Cerebellar nuclear complex (tissue), 1 donor: ENCODE data around the gene SCAMP2.

Experiments
- DNase-seq, 2 experiments: peaks; one replicate each; lab custom pipeline; 2025; lab: John Stamatoyannopoulos, UW

Gene SCAMP2

DNA sequence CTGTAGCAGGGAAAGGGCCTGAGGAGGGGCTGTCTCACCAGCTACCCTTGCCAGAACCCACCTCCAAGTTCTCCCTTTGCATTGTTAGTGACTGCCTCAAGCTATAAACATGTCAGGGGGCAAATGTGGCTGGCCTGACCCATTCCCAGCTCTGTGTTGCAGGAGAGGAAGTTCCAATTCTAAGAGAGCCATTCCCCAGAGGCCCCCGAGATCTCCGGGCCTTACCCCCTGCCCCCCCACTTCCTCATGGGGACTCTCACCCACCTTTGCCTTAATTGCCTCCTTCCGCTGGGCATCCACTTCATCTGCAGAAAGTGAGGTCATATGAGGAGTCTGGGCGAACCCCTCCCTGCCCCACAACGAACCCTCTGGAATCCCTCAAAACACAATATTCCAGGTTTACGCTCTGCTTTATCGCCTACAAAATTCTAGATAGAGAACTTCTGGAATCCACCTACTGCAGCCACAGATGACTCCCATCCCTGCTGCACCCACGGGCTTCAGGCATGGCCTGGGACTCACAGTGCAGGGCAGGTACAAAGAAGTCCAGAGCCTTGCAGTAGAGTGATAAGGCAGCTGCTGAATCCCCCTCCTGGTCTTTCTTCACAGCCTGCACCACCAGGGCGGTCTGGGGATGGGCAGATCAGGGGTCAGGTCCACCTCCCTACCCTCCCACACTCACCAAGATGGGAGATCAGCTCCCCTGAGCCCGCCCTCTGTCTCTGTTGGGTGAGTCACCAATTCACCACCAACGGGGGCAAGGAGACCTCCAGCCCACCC is 34.2 kb downstream of the SCAMP2 start:
- no peak for DNase-seq

DNA sequence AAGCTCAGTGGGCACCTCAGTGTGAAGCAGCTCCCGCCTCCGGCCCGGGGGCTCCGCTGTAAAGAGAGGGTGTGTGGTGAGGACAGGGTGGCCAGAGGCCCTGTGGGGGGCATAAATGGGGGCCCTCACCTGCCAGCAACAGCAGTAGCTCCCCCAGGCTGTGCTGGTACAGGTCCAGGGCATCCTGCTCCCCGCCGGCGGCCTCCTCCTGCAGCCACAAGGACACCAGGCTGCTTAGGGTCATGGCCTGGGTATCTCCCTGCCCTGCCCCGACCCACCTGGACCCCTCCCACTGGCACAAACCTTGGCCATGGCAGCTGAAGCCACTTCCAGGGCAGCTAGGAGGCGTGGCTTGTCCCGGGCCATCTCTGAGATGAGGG is 35.0 kb downstream of the SCAMP2 start:
- no peak for DNase-seq

DNA sequence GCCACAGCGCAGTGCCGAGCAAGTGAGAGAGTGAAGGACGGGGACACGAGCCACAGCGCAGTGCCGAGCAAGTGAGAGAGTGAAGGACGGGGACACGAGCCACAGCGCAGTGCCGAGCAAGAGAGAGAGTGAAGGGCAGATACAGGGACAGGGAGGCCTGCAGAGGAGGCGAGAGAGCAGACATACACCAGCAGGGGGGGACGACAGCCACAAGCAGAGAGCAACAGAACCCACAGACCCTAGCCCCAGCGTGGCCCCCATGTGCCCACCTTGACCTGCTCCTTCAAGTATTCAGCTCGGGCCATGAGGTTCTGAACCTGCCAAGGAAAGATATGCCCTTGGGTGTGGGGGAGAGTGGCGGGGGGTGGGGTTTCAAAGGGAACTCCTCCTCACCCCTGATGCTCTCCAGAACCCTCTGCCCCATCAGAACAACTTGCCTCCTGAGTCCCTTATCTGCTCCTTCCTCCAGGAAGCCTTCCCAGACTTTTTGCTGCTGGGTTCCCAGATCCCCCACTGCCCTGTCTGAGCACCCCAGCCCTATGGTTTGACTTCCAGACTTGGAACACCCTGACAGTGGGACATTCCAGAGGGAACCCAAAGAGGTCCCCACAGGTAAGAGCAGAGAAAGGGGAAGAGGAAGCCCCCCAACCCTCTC is 35.6 kb downstream of the SCAMP2 start:
- no peak for DNase-seq

DNA sequence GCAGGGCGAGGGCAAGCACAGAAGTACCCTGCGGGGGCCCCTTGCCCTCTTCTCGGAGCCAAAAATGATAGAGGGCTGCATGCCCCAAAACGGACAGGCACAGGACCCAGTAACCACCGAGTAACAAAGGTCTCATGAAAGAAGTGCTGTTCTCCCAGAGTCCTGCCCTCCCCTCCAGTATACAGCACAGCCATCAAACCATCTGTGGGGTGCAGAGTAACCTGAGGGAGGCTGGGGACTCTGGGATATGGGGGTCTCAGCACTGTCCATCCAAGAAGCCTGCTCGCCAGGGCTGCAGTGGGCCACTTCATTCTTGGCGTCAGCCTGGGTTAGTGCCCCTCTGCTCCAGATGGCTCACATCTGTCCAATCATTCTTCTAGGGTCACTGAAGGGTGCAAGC is 36.3 kb downstream of the SCAMP2 start:
- no peak for DNase-seq

DNA sequence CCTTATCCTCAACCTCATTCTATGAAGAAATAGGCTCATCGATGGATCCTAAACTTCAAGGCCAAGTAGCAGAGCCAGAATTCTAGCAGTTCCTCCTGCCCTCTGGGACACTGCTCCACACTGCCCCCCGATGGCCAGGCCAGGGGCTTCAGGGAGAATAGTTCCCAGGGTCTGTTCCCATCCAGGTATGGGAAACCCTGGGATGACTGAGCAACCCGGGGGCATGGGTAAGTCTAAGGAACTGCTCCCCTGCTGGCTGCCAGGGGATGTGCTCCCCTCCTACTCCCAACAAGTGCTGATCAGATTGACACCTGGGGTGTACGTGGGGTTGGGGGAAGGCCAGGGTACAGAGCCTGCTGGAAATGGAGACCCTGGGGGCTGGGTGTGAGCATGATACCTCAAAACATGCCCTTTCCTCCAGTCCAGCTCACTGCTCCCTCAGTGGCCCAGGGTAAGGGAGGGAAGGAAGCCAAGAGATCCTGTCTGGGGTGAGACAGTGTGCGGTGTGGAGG is 37.8 kb downstream of the SCAMP2 start:
- DNase-seq, result no peak

DNA sequence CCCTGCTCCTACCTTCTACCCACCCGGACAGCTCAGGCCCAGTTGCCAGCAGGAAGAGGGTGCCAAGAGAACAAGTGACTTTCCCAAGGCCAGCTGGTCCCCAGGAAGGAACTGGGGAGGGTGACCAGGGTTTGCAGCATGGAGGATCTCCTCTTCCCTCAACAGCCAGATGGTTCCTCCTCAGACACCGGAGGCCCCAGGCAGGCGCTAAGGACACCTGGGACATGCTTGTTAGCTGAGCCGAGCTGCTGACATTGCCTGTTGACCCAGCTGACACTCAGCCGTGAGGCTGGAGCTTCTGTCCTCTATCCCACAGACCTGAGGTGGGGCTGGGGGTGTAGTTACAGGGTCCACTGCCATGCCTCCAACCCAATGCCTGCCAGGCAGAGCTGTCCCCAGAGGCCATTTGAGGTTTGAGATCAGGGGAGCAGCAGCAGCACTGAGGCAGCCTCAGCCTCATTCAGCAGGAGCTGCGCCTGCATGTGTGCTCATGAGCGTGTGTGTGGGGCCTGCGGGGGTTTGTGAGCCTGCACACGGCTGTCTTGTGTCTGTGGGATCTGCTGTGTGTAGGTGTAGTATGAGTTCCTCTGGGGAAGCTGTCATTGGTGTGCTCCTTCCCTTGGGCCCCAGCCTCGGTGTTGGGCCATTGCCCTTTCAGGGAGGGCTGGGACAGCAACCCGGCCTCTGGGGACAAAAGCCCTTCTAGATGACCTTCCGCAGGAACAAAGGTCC is 39.6 kb downstream of the SCAMP2 start:
- DNase-seq, result no peak

DNA sequence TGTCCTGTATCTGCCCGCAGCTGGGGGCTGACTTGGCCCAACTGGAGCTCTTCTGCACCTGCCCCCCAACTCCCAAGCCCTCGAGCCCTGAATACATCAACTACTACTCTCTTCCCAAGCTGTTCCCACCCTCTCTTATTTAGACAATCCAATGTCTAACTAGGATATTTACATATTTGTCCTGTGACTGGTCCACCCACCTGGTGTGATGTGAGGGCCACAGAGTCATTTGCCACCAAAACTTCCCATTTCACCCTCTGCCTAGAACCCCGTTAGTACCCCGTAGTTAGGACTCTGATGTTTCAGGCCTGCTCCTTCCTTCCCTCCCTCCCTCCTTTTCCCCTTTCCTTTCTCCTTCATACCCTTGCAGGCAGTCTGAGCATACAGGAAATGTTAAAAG is 40.3 kb downstream of the SCAMP2 start:
- no peak for DNase-seq

DNA sequence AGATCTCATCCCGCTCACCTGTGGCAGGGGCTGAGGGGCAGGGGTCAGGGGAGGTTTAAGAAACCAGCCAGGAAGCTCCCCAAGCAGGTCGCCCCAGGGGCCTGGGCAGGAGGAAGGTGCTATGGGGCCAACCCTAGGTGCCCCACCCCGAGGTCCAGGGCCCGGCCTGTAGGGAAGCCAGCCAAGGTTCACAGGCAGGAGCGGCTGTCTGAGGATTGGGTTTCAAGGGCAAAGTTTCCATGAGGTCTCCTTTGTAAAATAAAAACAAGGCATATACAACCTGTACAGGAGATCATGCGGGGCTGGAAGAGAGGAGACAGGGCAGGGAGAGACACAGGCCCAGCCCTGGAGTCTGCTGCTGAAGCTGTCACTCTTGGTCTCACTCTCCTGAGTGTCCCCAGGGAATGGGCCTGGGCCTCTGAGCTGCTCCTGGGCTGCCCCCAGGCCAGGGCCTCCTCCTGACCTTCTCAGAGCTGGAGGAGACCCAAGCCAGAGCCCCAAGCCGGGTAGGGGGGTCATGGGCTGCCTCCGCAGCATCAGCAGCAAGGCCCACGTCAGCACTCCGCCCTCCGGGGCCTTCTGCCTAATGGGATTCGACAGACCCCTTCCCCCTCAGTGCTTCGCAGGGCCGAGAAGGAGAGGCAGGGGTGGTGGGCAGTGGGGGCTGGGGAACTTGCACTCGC is 41.2 kb downstream of the SCAMP2 start:
- no peak for DNase-seq

DNA sequence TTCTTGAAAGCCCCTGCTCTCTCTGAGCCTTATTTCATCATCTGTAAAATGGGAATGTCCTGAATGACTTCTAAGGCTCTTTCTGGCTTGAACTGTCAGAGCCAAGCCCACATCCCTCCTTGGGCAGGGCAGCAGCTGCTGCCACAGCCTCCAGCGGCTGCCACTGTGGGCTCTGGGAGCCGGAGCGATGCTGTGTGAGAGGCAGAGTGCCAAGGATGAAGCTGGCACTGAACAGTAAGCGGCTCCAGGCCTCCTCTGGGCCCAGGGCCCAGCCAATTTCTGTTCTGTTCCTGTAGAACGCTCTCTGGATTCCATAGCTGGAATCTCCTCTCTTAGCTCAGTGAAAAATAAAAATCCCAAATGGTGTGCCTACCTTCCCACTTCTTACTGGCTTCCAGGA is 42.3 kb downstream of the SCAMP2 start:
- no peak for DNase-seq

DNA sequence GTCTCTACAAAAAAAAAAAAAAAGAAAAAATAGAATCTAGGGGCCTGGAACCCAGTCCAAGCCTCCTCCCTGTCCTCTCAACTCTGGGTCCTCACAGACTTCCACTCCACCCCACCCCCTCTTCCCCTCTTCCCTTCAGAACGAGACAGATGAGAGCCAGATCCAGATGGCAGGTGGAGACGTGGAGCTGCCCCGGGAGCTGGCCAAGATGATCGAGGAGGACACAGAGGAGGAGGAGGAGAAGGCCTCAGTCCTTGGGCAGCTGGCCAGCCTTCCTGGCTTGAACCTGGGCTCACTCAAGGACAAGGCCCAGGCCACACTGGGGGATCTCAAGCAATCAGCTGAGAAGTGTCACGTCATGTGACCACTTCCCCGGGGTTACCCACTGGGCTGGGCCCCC is 43.2 kb downstream of the SCAMP2 start:
- no peak for DNase-seq

DNA sequence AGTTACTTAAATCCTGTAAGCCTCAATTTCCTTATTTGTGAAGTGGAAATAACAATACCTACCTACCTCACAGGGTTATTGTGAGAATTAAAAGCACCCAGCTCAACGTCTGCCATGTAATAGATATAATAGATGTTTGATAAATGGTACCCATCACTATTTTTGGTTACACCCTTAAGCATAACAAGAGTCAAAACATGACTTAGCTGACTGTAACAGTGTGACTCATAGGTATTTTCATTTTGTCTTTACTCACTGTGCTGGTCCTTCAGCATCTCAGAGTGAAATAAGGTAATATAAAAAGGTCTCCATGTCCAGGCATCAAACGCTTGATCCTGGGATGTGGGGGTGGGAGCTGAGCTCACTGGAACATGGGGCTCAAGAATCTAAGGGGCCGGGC is 43.7 kb downstream of the SCAMP2 start:
- DNase-seq, result no peak

DNA sequence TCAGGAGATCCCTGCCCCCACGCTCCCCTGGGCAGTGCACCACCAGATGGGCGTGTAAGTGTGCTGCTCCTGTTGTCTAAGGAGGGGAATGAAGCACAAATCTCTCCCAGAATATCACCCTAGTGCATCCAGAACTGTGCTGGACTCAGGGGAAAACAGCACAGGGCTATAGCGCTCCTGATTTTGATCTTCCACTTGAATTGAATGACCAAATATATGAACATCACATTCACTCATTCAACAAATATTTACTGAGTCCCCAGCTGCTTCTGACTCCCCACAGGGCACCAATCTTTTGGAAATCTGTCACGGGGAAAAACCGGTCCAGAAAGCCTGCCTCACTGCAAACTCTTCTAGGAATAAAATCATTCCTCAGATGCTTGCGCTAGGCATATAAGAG is 44.3 kb downstream of the SCAMP2 start:
- no peak for DNase-seq

DNA sequence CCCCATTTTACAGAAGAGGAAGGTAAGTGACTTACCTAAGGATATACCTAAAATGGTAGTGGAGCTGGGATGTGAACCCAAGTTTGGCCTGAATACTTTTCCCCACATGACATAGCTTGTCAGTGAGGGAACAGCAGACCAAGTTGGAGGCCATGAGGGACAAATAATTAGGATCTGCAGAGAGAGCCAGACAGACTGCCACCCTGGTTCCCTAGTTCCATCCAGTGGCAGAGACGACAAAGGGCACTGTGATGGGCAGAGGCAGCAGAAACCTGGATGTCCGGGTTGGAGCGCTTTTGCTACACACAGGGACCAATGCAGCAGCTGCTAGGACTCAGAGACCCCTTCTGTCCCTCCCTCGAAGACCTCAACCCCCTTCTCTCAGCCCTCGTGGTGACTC is 45.6 kb downstream of the SCAMP2 start:
- DNase-seq, result no peak

DNA sequence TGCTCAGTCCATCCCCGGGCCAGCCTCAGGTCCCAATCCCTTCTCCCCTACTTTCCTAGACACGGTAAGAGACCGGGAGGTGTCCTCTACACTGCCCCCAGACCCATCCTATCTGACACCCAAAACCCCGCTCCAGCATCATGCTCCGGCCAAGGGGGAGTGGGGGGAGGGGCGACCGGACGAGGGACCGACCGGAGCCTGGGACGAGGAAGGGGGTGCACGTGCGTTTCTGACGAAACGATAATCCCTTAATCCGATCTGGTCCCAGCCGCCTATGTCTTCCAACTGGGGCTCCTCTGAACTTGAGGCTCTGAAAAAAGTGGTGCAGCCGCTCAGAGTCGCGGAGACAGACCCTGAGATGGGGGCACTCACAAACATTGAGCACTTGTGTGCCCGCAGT is 46.2 kb downstream of the SCAMP2 start:
- DNase-seq, result no peak

DNA sequence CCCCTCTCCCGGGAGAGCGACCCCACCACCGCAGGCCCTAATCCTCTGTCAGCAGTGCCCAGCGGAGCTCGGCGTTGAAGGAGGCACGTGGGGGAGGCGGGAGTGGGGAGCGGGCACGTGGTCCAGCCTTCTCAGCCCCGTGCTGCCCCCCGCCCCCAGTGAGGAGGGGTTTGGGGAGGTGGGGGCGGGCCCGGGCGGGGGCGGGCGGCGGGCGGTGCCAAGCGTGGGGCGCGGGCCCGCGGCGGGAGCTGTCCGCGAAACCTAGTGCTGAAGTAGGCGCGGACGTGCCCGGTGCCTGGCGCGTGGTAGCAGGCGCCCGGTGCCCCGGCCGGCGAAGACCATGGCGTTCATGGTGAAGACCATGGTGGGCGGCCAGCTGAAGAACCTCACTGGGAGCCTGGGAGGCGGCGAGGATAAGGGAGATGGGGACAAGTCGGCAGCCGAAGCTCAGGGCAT is 46.8 kb downstream of the SCAMP2 start, which contains the start of gene CPLX3:
Gene CPLX3 (plus strand): TSS at position 264 of the 456 bp plus-strand sequence. CDS start 77 bp downstream, at position 341.
- no peak for DNase-seq

DNA sequence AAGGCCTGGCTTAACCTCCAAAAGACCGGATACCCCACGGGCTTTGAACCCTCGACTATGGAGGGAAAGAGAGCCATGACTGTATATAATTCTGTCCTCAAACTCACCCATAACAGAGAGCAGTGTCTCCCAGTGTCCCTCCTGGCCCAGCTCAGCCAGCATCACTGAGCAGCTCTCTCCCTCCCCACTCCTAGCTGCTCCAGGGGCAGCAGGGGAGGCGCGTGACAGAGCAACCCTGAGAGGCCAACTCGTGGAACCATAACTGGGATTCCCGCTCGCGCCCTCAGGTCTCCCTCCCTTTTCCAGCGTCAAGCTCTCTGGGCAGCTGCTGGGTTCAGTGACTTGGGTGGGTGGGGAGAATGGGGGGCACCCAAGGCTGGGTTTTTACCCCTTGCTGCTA is 47.3 kb downstream of the SCAMP2 start:
- DNase-seq, result no peak

DNA sequence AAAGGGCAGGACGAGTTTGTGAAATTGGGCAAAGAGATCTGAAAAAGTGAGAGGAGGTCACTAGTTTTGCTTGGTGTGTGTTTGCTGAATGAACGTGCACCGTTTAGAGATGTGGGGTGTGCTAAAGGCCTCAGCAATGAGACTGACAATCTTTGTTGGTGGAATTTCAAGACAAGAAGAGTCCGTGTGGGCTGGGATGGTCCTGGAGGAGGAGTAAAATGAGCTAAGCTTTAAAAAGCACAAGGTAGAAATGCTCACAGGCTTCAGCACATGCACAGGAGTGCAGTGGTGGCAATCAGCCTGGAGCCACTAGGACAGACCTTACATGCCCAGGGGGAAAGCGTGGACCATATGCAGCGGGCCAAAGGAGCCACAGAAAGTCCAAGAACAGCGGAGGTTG is 48.2 kb downstream of the SCAMP2 start:
- DNase-seq, result no peak

DNA sequence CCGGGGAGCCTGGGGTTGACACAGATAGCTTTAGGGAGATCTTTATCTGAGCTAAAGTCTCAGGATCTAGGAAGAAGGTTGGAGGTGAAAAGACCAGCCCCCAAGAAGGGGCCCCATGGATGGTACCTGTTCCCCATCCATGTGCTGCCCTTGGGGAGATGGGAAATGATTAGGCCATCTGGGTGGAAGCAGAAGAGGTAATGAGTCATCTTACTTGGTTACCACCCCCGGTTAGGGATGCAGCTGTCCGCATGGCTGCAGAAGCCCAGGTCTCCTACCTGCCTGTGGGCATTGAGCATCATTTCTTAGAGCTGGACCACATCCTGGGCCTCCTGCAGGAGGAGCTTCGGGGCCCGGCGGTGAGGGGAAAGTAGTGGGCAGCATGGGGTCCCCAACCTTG is 49.8 kb downstream of the SCAMP2 start:
- no peak for DNase-seq

DNA sequence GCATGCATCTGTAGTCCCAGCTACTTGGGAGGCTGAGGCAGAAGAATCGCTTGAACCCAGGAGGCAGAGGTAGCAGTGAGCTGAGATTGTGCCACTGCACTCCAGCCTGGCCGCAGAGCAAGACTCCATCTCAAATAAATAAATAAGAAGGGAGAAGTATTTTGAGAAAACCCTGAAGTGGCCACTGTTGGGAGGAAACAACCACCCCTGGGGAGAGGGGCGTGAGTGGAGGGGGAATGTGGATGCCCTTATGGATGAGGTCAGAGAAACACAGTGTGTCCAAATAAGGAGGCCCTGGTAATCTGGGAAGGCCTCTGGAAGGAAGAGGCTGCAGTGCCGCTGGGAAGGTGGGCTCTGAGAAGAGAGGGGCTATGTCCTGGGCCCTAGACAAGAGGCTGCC is 50.9 kb downstream of the SCAMP2 start:
- DNase-seq, result no peak

DNA sequence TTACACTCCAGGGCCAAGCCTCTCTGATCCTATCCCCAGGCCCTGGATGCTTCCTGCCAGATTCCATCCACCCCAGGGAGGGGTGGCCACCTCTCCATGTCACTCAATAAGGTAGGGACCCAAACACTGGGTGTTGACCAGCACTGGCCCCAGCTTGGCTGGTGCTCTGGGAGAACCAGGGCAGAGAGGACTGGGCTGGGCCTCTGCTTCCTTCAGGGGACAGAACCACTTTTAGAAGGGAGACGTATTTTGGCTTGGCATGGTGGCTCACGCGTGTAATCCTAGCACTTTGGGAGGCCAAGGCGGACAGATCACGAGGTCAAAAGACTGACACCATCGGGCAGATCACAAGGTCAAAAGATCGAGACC is 51.4 kb downstream of the SCAMP2 start:
- no peak for DNase-seq

DNA sequence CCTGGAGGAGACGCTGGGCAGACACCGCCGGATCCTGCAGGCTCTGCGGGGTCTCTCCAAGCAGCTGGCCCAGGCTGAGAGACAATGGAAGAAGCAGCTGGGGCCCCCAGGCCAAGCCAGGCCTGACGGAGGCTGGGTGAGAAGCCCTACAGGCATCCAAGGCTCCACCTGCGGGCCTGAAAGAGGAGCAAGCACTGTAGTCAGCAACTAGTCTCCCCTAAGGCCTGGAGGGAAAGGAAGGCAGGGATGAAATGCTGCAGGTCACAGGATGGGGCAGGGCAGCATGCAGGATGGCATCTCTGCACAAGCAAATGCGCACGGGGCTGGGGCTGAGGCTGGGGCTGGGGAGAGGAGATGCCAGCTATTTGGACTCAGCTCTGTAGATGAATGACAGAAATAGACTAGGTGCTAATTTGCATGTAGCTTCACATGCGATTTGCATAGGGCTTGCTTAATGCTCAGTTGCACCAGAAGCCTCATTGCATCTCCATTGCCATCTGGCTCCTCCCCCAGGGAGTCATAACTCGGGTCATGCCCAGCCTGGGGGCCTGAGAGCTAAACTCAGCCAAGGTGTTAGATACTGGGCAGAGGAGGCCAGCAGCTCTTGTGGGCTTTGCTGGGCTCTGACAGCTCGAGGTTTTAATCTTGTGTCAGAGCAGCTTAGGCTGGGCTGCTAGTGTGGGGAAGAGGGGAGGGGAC is 51.9 kb downstream of the SCAMP2 start:
- no peak for DNase-seq

DNA sequence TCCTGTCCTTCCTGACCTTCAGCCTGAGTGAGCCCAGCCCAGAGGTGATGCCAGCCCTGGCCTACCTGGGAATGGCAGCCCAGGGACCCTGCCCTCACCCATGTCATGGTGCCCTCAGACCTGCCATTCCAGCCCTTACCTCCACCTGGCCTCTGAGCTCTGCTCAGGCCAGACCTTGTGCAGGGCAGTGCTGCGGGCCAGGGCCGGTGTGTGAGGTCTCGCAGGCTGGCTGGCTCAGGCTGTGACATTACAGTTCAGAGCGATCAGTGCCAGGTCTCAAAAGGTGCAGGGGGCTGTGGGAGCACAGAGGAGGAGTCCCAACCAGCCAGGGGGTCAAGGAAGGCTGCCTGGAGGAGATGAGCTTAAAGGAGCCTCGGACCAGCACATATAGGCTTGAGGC is 53.1 kb downstream of the SCAMP2 start:
- DNase-seq, result no peak
